NCI-H524 (cell line): ENCODE data around the gene GPSM1.
"Not testable (repeated sequence)": the region's sequence is repeated elsewhere in the genome, so short reads cannot be mapped to it uniquely, and the experiment has no call there.

Source experiments
- DNase-seq, 2 experiments: peaks; one replicate each; lab custom pipeline; 2025; lab: John Stamatoyannopoulos, UW

Gene GPSM1

DNA sequence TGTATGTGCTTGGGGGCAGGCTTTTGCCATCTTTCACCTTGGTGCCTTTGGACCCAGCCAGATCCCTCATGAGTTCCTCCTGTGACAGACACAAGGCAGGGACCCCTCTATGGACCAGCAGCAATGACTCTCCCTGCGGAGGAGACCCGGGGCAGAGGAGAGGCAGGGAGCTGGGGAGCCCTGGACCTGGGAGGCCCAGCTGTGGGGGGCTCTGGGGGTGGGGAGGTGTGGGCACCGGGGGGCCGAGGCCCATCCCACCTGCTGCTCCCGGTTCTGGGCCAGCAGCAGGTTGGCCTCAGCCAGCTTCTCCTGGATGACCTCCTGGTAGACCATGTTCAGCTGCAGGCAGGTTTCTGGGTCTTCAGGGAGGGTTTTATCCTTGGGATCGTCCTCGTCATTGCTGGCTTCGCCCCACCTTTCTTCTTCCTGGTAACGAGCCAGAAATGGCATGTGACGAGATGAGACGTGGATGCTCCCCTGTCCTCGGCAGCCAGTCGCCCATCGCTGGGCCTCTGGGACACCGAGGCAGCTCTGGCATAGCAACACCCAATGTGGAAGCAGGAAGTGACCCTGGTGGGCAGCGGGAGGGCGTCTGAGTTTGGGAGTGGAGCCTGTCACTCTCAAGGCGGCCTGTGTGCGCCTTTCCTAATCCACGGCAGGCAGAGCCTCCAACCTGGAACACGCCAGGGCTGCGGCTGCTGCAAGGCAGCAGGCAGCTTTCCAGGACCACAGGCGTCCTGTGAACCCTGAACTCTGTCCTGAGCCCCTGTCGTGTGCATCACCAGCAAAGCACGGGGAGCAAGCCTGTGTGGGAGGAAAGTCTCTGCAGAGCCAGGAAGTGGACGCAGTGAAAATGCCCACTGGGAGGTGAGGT lies 68.2 kb downstream of the GPSM1 start:
- no peak for DNase-seq

DNA sequence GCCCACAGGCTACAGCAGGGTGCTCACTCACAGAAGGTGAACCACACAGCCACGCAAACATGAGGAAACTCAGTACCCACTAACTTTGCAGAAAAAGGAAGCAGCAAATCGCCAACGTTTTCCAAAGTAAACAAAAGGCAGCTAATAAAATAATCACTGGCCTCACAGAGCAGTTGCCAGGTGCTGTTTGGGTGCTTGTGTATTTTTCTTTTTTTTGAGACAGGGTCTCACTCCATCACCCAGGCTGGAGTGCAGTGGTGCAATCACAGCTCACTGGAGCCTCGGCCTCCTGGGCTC lies 68.8 kb downstream of the GPSM1 start:
- no peak for DNase-seq

DNA sequence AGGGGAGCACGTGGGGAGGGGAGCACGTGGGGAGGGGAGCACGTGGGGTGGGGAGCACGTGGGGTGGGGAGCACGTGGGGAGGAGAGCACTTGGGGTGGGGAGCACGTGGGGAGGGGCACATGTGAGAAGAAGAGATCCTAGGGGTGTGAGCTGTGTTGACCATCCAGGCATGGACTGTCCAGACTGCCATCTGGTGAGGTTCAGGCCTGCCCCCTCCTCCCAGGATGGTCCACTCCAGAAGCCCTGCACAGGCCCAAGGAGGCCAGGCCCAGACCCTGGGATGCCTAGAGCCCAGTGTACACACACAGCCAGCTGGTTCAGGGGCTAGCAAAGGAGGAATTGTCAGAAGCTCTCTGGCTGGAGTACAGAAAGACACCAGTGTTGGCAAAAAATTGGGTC lies 70.3 kb downstream of the GPSM1 start:
- no peak for DNase-seq

GRCh38 chr9:136398286-136398685 lies 70.9 kb downstream of the GPSM1 start:
- DNase-seq, result no peak

- DNase-seq, result no peak
Measured at GRCh38 chr9:136399176-136400037, 72.1 kb downstream of the GPSM1 start.

DNA sequence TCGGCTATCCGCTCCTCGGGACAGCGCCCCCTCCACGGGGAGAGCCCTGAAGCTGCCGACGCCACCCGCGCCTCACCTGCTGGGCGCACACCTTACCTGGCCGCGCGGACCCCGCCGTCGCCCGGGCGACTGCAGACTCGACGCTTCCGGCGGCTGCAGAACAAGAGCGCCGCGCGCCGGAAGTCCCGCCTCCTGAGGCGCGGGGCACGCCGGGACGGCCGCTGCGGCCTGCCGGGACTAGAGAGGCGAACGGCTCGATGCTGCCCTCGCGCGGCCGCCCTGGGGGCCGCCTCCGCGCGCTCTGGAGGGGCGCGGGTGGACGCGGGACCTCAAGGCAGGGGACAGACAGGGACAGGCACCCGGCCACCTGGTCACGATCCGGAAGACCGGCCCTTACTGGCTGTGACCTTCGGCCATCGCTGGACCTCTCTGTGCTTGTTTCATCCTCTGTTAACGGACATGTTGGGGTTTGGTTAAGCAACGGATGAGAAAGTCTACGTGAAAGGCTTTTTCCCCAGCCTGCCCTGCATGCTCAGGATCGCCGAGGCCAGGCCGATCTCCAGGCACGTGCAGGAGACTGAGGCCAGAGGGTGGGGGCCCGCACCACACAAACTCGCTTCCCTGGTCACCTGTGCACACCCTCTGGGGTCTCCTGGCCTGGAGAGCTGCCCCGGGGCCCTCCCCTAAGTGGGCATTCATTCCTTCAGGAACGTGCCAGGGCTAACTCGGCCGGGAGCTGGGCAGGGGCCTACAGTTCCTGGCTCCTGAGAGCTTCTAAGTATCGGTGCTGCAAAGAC lies 72.9 kb downstream of the GPSM1 start, which contains the start of gene SNAPC4:
TSS of gene SNAPC4 (minus strand) at position 133 of the 797 bp plus-strand sequence. CDS start 1,742 bp downstream, outside the sequence.
- peak; percentile 81 to 93 for DNase-seq

DNA sequence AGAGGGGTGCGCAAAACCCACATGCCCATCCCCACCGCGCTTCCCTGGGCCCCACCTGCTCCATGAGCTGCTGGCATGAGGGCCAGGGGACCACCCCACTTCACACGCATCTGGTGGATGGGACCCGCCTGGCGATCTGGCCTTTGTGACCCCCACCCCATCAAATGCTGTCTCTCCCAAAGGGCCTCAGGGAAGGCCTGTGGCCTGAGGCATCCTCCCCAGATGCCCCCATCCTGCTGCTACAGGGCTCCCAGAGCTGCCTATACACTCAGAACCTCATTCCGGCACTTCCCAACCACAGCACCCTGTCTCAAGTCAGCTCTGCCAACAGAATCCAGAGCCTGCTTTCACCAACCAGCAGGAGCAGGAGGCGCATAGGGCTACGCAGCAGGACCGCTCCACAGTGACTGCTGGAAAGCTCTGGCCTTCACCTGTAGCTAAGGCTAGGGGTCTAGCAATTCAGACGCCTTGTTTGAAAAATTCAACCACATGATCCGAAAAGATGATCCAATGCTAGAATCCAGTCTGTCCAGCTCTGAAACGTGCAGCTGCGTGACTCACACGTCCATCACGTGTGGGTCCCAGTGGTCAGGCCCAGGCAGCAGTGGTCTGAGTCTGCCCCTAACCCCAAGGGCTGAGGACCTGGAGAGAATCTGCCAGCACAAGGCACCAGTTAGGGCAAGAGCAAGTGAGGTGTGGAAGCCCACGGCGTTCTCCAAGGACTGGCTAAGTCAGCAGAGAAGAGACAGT lies 74.0 kb downstream of the GPSM1 start:
- no peak for DNase-seq

GRCh38 chr9:136402067-136402466 lies 74.7 kb downstream of the GPSM1 start:
- no peak for DNase-seq

DNA sequence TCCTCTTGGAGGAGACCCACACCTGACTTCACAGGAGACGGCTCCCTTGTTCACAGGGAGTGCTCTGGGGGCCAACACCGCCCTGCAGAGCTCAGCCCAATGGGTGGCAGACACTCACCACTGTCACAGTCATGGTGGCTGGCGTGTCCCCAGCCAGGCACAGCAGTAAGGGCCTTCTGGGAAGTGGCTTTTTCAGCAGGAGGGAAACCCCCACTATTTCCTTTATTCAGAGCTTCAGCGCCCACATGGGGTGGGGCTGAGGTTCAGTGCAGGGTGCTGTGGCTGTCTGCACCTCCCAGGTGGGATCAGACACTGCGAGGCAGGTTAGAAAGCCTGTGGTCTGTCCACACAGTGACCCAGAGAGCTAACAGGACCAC lies 76.2 kb downstream of the GPSM1 start:
- DNase-seq, result no peak

DNA sequence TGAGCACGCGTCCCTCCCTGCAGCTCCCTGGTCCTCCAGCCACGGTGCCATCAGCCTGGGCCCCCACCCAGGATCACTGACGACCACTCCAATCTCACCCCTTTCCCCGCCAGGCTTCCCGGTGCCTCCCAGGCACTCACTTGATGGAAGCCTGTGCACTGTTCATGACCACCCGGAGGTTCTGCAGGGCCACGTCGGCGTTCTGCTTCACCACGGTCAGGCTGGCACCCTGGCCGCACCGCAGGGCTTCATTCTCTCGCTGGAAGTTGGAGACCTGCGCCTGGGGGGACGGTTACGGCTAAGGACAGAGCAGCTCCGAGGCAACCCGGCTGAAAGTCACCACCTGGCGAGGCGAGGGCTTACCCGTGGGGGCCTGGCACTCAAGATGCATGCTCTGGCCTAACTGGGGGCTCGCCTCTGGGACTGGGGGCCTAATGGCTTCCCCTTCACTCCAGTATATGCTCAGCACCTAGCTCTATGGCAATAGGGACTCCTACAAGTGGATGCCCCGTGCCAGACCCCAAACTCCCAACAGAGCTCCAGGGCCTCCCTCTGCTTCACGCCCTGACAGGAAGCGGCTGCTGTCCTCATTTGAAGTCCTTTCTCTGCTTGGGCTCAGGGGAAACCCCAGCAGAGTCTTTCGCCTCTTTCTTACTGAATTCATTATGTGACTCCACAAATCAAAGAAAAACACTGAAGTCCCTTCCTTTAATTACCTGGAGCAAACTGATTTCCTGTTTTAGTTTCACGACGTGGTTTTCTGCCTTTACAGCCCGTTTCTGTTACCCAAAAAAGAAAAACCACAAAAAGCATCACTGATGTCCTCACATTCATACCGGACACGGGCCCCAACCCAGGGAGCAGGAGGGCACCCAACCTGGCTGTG lies 76.8 kb downstream of the GPSM1 start:
- DNase-seq, result no peak

DNA sequence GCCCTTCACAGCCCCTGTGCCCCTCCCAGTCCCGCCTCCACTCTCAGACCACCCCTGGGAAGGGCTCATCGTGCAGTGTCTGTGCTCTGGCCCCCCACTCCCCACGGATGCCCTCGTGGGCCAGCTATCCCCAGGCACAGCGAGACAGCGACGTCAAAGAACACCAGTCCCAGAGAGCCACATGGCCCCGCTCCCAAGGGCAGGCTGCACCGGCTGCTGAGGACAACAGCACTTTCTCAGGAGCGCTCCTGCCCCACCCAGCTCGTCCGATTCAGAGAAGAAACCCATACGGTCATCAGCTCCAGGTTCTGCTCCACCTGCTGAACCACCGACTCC lies 77.4 kb downstream of the GPSM1 start:
- no peak for DNase-seq

DNA sequence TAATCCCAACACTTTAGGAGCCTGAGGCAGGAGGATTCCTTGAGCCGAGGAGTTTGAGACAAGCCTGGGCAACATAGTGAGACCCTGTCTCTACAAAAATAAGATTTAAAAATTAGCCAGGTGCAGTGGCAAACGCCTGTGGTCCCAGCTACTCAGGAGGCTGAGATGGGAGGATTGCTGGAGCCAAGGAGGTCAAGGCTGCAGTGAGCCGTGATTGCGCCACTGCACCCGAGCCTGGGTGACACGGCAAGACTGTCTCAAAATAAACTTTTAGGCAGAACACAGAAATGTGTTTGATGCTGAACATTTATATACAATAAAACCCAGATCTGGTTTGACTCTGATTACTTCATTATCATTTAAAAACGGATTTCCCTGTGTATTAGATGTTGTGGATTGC lies 78.1 kb downstream of the GPSM1 start:
- DNase-seq, result no peak

- DNase-seq, result not testable (repeated sequence)
Measured at GRCh38 chr9:136405904-136406303, 78.6 kb downstream of the GPSM1 start.

- DNase-seq, result not testable (repeated sequence)
Measured at GRCh38 chr9:136407061-136407460, 79.7 kb downstream of the GPSM1 start.

GRCh38 chr9:136407911-136408310 lies 80.6 kb downstream of the GPSM1 start:
- DNase-seq, result no peak
